Hepatocyte (in vitro differentiated cells): ENCODE measurements around the gene NOP14.

Experiments
- CTCF ChIP-seq: fragments of 200-600 bp; sonication (generic); IDR thresholded peaks from 2 replicates; pipeline ENCODE4 v1.5.1; 2016; ENCODE audit warnings: antibody characterized with exemption, mild to moderate bottlenecking; ENCODE audit not compliant: poor library complexity
- EZH2 ChIP-seq: fragments of 200-600 bp; sonication (generic); IDR thresholded peaks from 2 replicates; pipeline ENCODE4 v1.6.1; 2016; ENCODE audit warnings: antibody characterized with exemption, mild to moderate bottlenecking, borderline replicate concordance

GRCh38 chr4:2964706-2965258 is 1.6 kb upstream of the NOP14 start:
- TF ChIP-seq CTCF (no peak), EZH2 (no peak)
